Osteoblast (primary cell): ENCODE results near the gene ITPRIP. TPM values are rescaled to one million over a fixed set of nuclear protein-coding genes. Genes with fewer than 3 reads are reported as not detected.

Experiments used
- DNase-seq: peaks from one replicate; pipeline ENCODE4 v3.0.0; 2011; ENCODE audit warnings: low spot score, mixed read lengths; ENCODE audit not compliant: insufficient read length; ENCODE audit errors: missing footprints
- H2AFZ ChIP-seq: 2 replicates; pipeline ENCODE4 v1.6.0; 2011; ENCODE audit warnings: mild to moderate bottlenecking, low read length
- H3K27ac ChIP-seq: 2 replicates; pipeline ENCODE4 v1.5.1; 2011; ENCODE audit warnings: mild to moderate bottlenecking, low read depth, low read length, moderate library complexity
- H3K27me3 ChIP-seq: 2 replicates; pipeline ENCODE4 v1.6.0; 2012; ENCODE audit warnings: mild to moderate bottlenecking, control low read depth, inconsistent platforms, low read length, moderate library complexity; ENCODE audit not compliant: insufficient read depth
- H3K36me3 ChIP-seq: 2 replicates; pipeline ENCODE4 v1.5.1; 2011; ENCODE audit warnings: mild to moderate bottlenecking, low read length, control low read depth, moderate library complexity; ENCODE audit not compliant: insufficient read depth
- H3K4me1 ChIP-seq: 2 replicates; pipeline ENCODE4 v1.5.1; 2011; ENCODE audit warnings: mild to moderate bottlenecking, low read length, control low read depth, moderate library complexity; ENCODE audit not compliant: insufficient read depth
- H3K4me2 ChIP-seq: 2 replicates; pipeline ENCODE4 v1.6.0; 2011; ENCODE audit warnings: mild to moderate bottlenecking, low read length; ENCODE audit not compliant: insufficient read depth
- H3K4me3 ChIP-seq: fragments of 200-600 bp; sonication (generic); 3 replicates; pipeline ENCODE4 v1.5.1; 2012; ENCODE audit warnings: mild to moderate bottlenecking, low read length, inconsistent platforms; ENCODE audit not compliant: insufficient read depth
- H3K79me2 ChIP-seq: 2 replicates; pipeline ENCODE4 v1.6.0; 2012; ENCODE audit warnings: mild to moderate bottlenecking, low read length, control low read depth, inconsistent platforms; ENCODE audit not compliant: insufficient read depth
- H3K9me3 ChIP-seq: 2 replicates; pipeline ENCODE4 v1.5.1; 2011; ENCODE audit warnings: low read depth, low read length, control low read depth
- H4K20me1 ChIP-seq: 2 replicates; pipeline ENCODE4 v1.6.0; 2012; ENCODE audit warnings: mild to moderate bottlenecking, low read length, control low read depth; ENCODE audit not compliant: insufficient read depth
- CTCF ChIP-seq: IDR thresholded peaks from 2 replicates; pipeline ENCODE4 v1.5.1; 2011; ENCODE audit warnings: mild to moderate bottlenecking, low read depth, low read length, moderate library complexity; ENCODE audit errors: extremely low read depth
- total RNA-seq: library from RNA; depleted of rRNA; stranded (reverse); fragments of >200 nt; gene quantifications from 2 replicates; pipeline ENCODE4 v1.2.3, GENCODE V29; 2012

ITPRIP gene
- total RNA-seq, 1 donor = 14.8 TPM

- no peak for TF ChIP-seq CTCF
- Histone ChIP-seq H3K79me2 (peaks cover 8% of the 10 kb centered on the region), H3K36me3 (no peaks in the 10 kb centered on the region), H3K4me3 (no peak overlapping the region), H3K27me3 (no peaks in the 10 kb centered on the region), H3K9me3 (no peaks in the 10 kb centered on the region), H3K27ac (peak overlapping the region; percentile 6), H2AFZ (peak overlapping the region; percentile 31), H3K4me1 (peaks cover 18% of the 10 kb centered on the region), H4K20me1 (no peaks in the 10 kb centered on the region), H3K4me2 (no peak overlapping the region)
- DNase-seq = no peak
Measured at GRCh38 chr10:104342941-104343411, 4.7 kb upstream of the ITPRIP start.

- DNase-seq = no peak
Measured at GRCh38 chr10:104340641-104341040, 2.4 kb upstream of the ITPRIP start.

GRCh38 chr10:104340111-104340526 is 1.9 kb upstream of the ITPRIP start:
- H3K36me3 ChIP-seq = peaks cover 3% of the 10 kb centered on the region
- H3K9me3 ChIP-seq = no peaks in the 10 kb centered on the region
- H3K4me2 ChIP-seq = peak overlapping the region; percentile 98
- peak overlapping the region; percentile 97 for H3K4me3 ChIP-seq
- peak overlapping the region; percentile 98 for H3K27ac ChIP-seq
- no peaks in the 10 kb centered on the region for H3K27me3 ChIP-seq
- peaks cover 29% of the 10 kb centered on the region for H3K4me1 ChIP-seq
- peaks cover 37% of the 10 kb centered on the region for H3K79me2 ChIP-seq
- H2AFZ ChIP-seq = peak overlapping the region; percentile 45
- H4K20me1 ChIP-seq = peaks cover 16% of the 10 kb centered on the region
- no peak for TF ChIP-seq CTCF
- DNase-seq = no peak

More at GRCh38 chr10:104340641-104341040, 2.4 kb upstream of the ITPRIP start:
- Histone ChIP-seq H3K27ac (peak overlapping the region; percentile 98), H3K79me2 (peaks cover 31% of the 10 kb centered on the region), H3K9me3 (no peaks in the 10 kb centered on the region), H3K36me3 (no peaks in the 10 kb centered on the region), H2AFZ (no peak overlapping the region), H4K20me1 (peaks cover 12% of the 10 kb centered on the region), H3K4me1 (peaks cover 24% of the 10 kb centered on the region), H3K4me3 (no peak overlapping the region), H3K4me2 (no peak overlapping the region), H3K27me3 (no peaks in the 10 kb centered on the region)
- no peak for TF ChIP-seq CTCF

- peak overlapping the region; percentile 98 for H3K4me2 ChIP-seq
- TF ChIP-seq CTCF = no peak
- peaks cover 22% of the 10 kb centered on the region for H4K20me1 ChIP-seq
- H3K36me3 ChIP-seq = peaks cover 8% of the 10 kb centered on the region
- H3K79me2 ChIP-seq = peaks cover 42% of the 10 kb centered on the region
- peak; percentile 87 for DNase-seq
- H2AFZ ChIP-seq = peak overlapping the region; percentile 47
- peak overlapping the region; percentile 97 for H3K4me3 ChIP-seq
- H3K27ac ChIP-seq = peak overlapping the region; percentile 98
- H3K9me3 ChIP-seq = no peaks in the 10 kb centered on the region
- peaks cover 34% of the 10 kb centered on the region for H3K4me1 ChIP-seq
- H3K27me3 ChIP-seq = no peaks in the 10 kb centered on the region
Measured at GRCh38 chr10:104339469-104340110, 1.3 kb upstream of the ITPRIP start.
